Subcutaneous adipose tissue (tissue), 4 donors: Measurements from ENCODE around the gene NHS. TPM values are rescaled to one million over a fixed set of nuclear protein-coding genes. Genes with fewer than 3 reads are reported as not detected.

ENCODE experiments used
- total RNA-seq, 4 donors: library from RNA; depleted of rRNA; stranded (reverse); fragments of >200 nt; gene quantifications; one replicate each; pipeline ENCODE4 v1.1.0, GENCODE V29; 2016
- TF ChIP-seq, protein P1 (sequence below): fragments of 450-650 bp; IDR thresholded peaks from one replicate; pipeline ENCODE4 v1.5.1; 2016; ENCODE audit warnings: low read depth, mild to moderate bottlenecking, control low read depth, antibody characterized with exemption, moderate library complexity

The NHS gene
- total RNA-seq, 4 donors from 2014 or later = 5.8 to 17.4 (median 9.5) TPM

DNA sequence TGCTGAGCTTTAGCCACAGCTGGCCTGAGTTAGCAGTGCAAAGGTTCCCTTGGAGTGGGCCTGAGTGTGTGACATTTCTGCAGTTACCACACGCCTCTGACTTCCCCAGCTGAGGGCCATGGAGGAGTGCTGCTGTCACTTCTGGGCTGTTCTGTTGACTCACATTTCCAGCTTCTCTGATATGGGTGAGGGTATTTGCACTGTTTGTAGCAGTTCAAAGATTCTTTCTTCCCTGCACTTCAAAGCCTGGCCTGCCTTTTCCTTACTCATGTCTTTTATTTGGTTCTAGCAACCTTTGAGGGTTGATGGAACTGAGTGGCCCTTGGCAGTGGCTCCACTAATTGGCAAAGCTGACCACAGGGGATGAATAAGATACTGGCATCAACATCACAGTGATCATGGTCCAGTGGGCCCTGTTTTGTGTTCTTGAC lies 335.9 kb downstream of the NHS start:
- TF ChIP-seq, protein P1, sequence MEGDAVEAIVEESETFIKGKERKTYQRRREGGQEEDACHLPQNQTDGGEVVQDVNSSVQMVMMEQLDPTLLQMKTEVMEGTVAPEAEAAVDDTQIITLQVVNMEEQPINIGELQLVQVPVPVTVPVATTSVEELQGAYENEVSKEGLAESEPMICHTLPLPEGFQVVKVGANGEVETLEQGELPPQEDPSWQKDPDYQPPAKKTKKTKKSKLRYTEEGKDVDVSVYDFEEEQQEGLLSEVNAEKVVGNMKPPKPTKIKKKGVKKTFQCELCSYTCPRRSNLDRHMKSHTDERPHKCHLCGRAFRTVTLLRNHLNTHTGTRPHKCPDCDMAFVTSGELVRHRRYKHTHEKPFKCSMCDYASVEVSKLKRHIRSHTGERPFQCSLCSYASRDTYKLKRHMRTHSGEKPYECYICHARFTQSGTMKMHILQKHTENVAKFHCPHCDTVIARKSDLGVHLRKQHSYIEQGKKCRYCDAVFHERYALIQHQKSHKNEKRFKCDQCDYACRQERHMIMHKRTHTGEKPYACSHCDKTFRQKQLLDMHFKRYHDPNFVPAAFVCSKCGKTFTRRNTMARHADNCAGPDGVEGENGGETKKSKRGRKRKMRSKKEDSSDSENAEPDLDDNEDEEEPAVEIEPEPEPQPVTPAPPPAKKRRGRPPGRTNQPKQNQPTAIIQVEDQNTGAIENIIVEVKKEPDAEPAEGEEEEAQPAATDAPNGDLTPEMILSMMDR = no peak

GRCh38 chrX:17713288-17713687 lies 338.3 kb downstream of the NHS start:
- TF ChIP-seq, protein P1 = no peak

- TF ChIP-seq, protein P1 = no peak
Measured at GRCh38 chrX:17718649-17719165, 343.7 kb downstream of the NHS start.

DNA sequence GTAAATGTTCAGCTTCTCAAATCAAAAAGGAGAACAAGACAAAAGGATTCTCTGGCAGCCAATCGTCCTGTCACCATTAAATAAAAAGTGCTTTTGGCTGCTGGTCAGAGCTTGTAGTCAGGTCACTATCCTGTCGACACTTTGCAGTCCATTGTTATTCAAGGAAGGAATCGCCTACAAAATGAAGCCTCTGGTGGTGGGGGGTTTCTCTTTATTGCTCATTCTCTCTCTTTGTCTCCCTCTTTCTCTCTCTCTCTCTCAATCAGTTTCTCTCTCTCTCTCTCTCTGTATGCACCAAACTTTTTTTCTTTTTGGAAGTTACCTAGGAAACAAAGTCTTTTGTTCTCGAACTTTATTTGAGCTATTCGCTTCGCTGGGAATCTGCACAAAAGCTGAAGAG lies 344.7 kb downstream of the NHS start:
- TF ChIP-seq, protein P1 = no peak

- TF ChIP-seq, protein P1 = no peak
Measured at GRCh38 chrX:17721715-17722114, 346.7 kb downstream of the NHS start.

- TF ChIP-seq, protein P1 = no peak
Measured at GRCh38 chrX:17725181-17725580, 350.2 kb downstream of the NHS start.

DNA sequence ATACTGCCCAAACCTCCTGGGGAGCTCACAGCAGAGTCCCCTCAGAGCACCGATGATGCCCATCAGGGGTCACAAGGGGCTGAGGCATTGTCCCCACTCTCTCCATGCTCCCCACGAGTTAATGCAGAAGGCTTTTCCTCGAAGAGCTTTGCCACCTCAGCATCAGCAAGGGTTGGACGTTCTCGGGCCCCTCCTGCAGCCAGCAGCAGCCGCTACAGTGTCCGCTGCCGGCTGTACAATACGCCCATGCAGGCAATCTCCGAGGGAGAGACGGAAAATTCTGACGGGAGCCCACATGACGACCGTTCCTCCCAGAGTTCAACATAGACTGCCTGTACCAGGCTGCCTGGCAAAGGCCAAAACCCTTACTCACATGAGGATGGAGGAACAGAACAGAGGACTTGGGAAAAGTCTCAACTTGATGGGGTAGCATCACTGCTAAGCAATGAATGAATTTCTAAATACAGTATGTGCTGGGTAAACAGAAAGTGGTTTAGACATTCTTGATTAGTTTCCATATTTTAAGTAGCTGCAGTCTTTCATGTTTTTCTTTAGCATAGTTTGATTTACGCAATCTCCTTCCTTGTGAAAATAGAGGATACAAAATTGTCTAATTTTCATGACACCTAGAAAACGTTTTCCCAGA lies 357.3 kb downstream of the NHS start:
- TF ChIP-seq, protein P1 = no peak
